HG02885 (cell line): ENCODE data around the gene C19orf81.

Experiments used
- ATAC-seq: cut with Tn5 transposase; IDR thresholded peaks from one replicate; pipeline ENCODE4 v1.9.1; 2021; ENCODE audit warnings: mild to moderate bottlenecking; ENCODE audit not compliant: unreplicated experiment, poor library complexity

Gene C19orf81

GRCh38 chr19:50657712-50658440, 8.6 kb downstream of the C19orf81 start:
- no peak for ATAC-seq

GRCh38 chr19:50658441-50659317, 9.4 kb downstream of the C19orf81 start:
- ATAC-seq: no peak

GRCh38 chr19:50659318-50660087, 10.3 kb downstream of the C19orf81 start:
- ATAC-seq: no peak

GRCh38 chr19:50660088-50660366, 10.8 kb downstream of the C19orf81 start:
- no peak for ATAC-seq

GRCh38 chr19:50661023-50661422, 11.8 kb downstream of the C19orf81 start:
- no peak for ATAC-seq

- no peak for ATAC-seq
Measured at GRCh38 chr19:50661766-50662650, 12.8 kb downstream of the C19orf81 start.

- no peak for ATAC-seq
Measured at GRCh38 chr19:50662651-50663481, 13.6 kb downstream of the C19orf81 start.

- no peak for ATAC-seq
Measured at GRCh38 chr19:50663482-50663790, 14.2 kb downstream of the C19orf81 start.

- ATAC-seq: no peak
Measured at GRCh38 chr19:50664204-50664603, 15.0 kb downstream of the C19orf81 start.

GRCh38 chr19:50666346-50667176, 17.3 kb downstream of the C19orf81 start:
- no peak for ATAC-seq

GRCh38 chr19:50667177-50667758, 18.0 kb downstream of the C19orf81 start:
- ATAC-seq: no peak

GRCh38 chr19:50667759-50668231, 18.6 kb downstream of the C19orf81 start:
- ATAC-seq: no peak

GRCh38 chr19:50668416-50668815, 19.2 kb downstream of the C19orf81 start:
- ATAC-seq: no peak

GRCh38 chr19:50668879-50669278, 19.6 kb downstream of the C19orf81 start:
- ATAC-seq: no peak

GRCh38 chr19:50669302-50670101, 20.3 kb downstream of the C19orf81 start:
- ATAC-seq: no peak

- no peak for ATAC-seq
Measured at GRCh38 chr19:50670102-50670380, 20.8 kb downstream of the C19orf81 start.

- no peak for ATAC-seq
Measured at GRCh38 chr19:50673118-50673517, 23.9 kb downstream of the C19orf81 start.
